Common myeloid progenitor, CD34-positive (primary cell): ENCODE results near the gene AFF1.

Source experiments
- CTCF ChIA-PET: fragments of 350-600 bp; sonication (Branson Sonifier 250); formaldehyde crosslinking; loops from one replicate; lab custom pipeline; 2021; ENCODE audit warnings: antibody characterized with exemption; lab: Charles Lee
- POLR2A ChIA-PET: fragments of 350-600 bp; sonication (Branson Sonifier 250); formaldehyde crosslinking; loops from one replicate; lab custom pipeline; 2021; ENCODE audit warnings: antibody characterized with exemption; lab: Charles Lee
- DNase-seq, 3 donors: peaks; one replicate each; pipeline versions ENCODE4 v3.0.0 to v3.0.0-alpha.2; 2013
- H3K27ac ChIP-seq, 2 experiments: 1 replicate in 1 of 2; 2 replicates in 1 of 2; pipeline ENCODE4 v1.7.0; 2013; ENCODE audit warnings: inconsistent platforms in 2 of 2, low read length in 2 of 2, mild to moderate bottlenecking in 2 of 2, low read depth in 1 of 2, moderate library complexity in 1 of 2; ENCODE audit not compliant: severe bottlenecking in 2 of 2, insufficient read depth in 1 of 2, poor library complexity in 1 of 2
- H3K27me3 ChIP-seq, 5 experiments: replicated peaks in 2 of 5; 1 replicate in 3 of 5; 2 replicates in 2 of 5; pipeline versions ENCODE4 v1.6.1 to v1.7.0; 2013; ENCODE audit warnings: low read length in 4 of 5, mild to moderate bottlenecking in 2 of 5, moderate library complexity in 2 of 5, inconsistent platforms in 1 of 5; ENCODE audit not compliant: insufficient read depth in 5 of 5, control insufficient read depth in 4 of 5
- H3K36me3 ChIP-seq, 4 experiments: 1 replicate in 2 of 4; 2 replicates in 2 of 4; pipeline versions ENCODE4 v1.6.1 to v1.7.0; 2013; ENCODE audit warnings: low read length in 3 of 4, control low read depth in 1 of 4, mild to moderate bottlenecking in 1 of 4; ENCODE audit not compliant: control insufficient read depth in 4 of 4, insufficient read depth in 4 of 4
- H3K4me1 ChIP-seq, 4 experiments: 1 replicate in 3 of 4; 2 replicates in 1 of 4; pipeline versions ENCODE4 v1.6.1 to v1.7.1; 2013; ENCODE audit warnings: low read length in 3 of 4, mild to moderate bottlenecking in 3 of 4, control low read depth in 1 of 4, inconsistent platforms in 1 of 4, moderate library complexity in 1 of 4; ENCODE audit not compliant: control insufficient read depth in 4 of 4, insufficient read depth in 4 of 4; ENCODE audit errors: control extremely low read depth in 1 of 4
- H3K4me3 ChIP-seq, 7 experiments: 1 replicate in 4 of 7; 2 replicates in 3 of 7; pipeline versions ENCODE4 v1.5.1 to v1.7.0; 2013; ENCODE audit warnings: mild to moderate bottlenecking in 7 of 7, low read length in 6 of 7, moderate library complexity in 6 of 7, inconsistent platforms in 2 of 7, low read depth in 2 of 7, control low read depth in 1 of 7; ENCODE audit not compliant: insufficient read depth in 4 of 7, control insufficient read depth in 1 of 7; ENCODE audit errors: extremely low read depth in 1 of 7
- H3K9me3 ChIP-seq, 5 experiments: 1 replicate in 4 of 5; 2 replicates in 1 of 5; pipeline versions ENCODE4 v1.6.1 to v1.7.1; 2013; ENCODE audit warnings: low read length in 4 of 5, mild to moderate bottlenecking in 2 of 5, inconsistent platforms in 1 of 5, low read depth in 1 of 5, moderate library complexity in 1 of 5; ENCODE audit not compliant: control insufficient read depth in 4 of 5, insufficient read depth in 2 of 5; ENCODE audit errors: control extremely low read depth in 1 of 5
- WGBS: methylation state at CpG from one replicate; pipeline ENCODE4 v1.1.5; 2013; ENCODE audit not compliant: insufficient coverage; 5-methylcytosine and 5-hydroxymethylcytosine counted together

The AFF1 gene

GRCh38 chr4:87003266-87003665 is 68.5 kb downstream of the AFF1 start:
- Histone ChIP-seq H3K4me1 (peaks cover 23 to 46% (median 38%) of the 10 kb centered on the region in 4 experiments), H3K36me3 (peaks cover 0 to 2% (median 0%) of the 10 kb centered on the region in 4 experiments), H3K4me3 (no peak overlapping the region), H3K9me3 (no peaks in the 10 kb centered on the region), H3K27me3 (no peaks in the 10 kb centered on the region), H3K27ac (no peak overlapping the region)
- ChIA-PET CTCF (interaction anchor here (1.2 kb wide), 1 partner anchor 43 kb away, joined by 3 read pairs; no protein-coding TSS in a partner anchor), POLR2A (interaction anchor here (0.5 kb wide), 1 partner anchor 34 kb away, joined by 4 read pairs; no protein-coding TSS in a partner anchor)
- DNase-seq: no peak
- 100% methylated on average over 1 of the region's 2 CpGs for WGBS

GRCh38 chr4:87005369-87005689 is 70.5 kb downstream of the AFF1 start:
- POLR2A ChIA-PET: interaction anchor here (1.3 kb wide), 1 partner anchor 63 kb away, joined by 5 read pairs; no protein-coding TSS in a partner anchor
- Histone ChIP-seq H3K9me3 (no peaks in the 10 kb centered on the region), H3K4me3 (peak overlapping the region in 6 of 7 experiments; percentile 90 to 100 (median 98)), H3K4me1 (peaks cover 30 to 46% (median 39%) of the 10 kb centered on the region in 4 experiments), H3K36me3 (peaks cover 0 to 2% (median 0%) of the 10 kb centered on the region in 4 experiments), H3K27me3 (no peaks in the 10 kb centered on the region), H3K27ac (peak overlapping the region in 1 of 2 experiments; percentile 95)
- CTCF ChIA-PET: interaction anchor here (0.5 to 6.3 kb wide), 14 partner anchors 11 to 88 kb away, joined by 3 to 57 read pairs (median 4); partner anchors contain the start of gene AFF1
- 86% methylated on average over 1 of the region's 1 CpG for WGBS
- no peak for DNase-seq

GRCh38 chr4:87005690-87006425 is 71.0 kb downstream of the AFF1 start:
- peak in 2 of 3 donors; percentile 61 to 70 for DNase-seq
- H3K27me3 ChIP-seq: no peaks in the 10 kb centered on the region
- peak overlapping the region in 6 of 7 experiments; percentile 90 to 100 (median 98) for H3K4me3 ChIP-seq
- WGBS: 8% methylated on average over 7 of the region's 16 CpGs
- ChIA-PET POLR2A (interaction anchor here (0.7 to 2.4 kb wide), 15 partner anchors 14 to 214 kb away, joined by 3 to 26 read pairs (median 5); partner anchors contain the start of gene AFF1), CTCF (interaction anchor here (0.5 to 6.3 kb wide), 19 partner anchors 10 to 87 kb away, joined by 3 to 57 read pairs (median 4); partner anchors contain the start of gene AFF1)
- H3K9me3 ChIP-seq: no peaks in the 10 kb centered on the region
- H3K27ac ChIP-seq: peak overlapping the region; percentile 83 to 95
- peaks cover 0 to 2% (median 0%) of the 10 kb centered on the region in 4 experiments for H3K36me3 ChIP-seq
- peaks cover 30 to 51% (median 42%) of the 10 kb centered on the region in 4 experiments for H3K4me1 ChIP-seq

GRCh38 chr4:87006426-87006675 is 71.5 kb downstream of the AFF1 start:
- Histone ChIP-seq H3K36me3 (peaks cover 0 to 2% (median 0%) of the 10 kb centered on the region in 4 experiments), H3K4me1 (peaks cover 30 to 56% (median 46%) of the 10 kb centered on the region in 4 experiments), H3K4me3 (peak overlapping the region; percentile 90 to 100 (median 96)), H3K27ac (peak overlapping the region; percentile 83 to 95), H3K9me3 (no peaks in the 10 kb centered on the region), H3K27me3 (no peaks in the 10 kb centered on the region)
- POLR2A ChIA-PET: interaction anchor here (0.7 to 2.4 kb wide), 15 partner anchors 15 to 213 kb away, joined by 3 to 26 read pairs (median 5); partner anchors contain the start of gene AFF1
- WGBS: 0% methylated on average over 5 of the region's 9 CpGs
- no peak for DNase-seq
- CTCF ChIA-PET: interaction anchor here (0.7 to 6.3 kb wide), 15 partner anchors 15 to 87 kb away, joined by 3 to 57 read pairs (median 4); partner anchors contain the start of gene AFF1

- WGBS: under 1% methylated on average over 73 of the region's 82 CpGs
- CTCF ChIA-PET: interaction anchor here (0.7 to 6.3 kb wide), 16 partner anchors 16 to 87 kb away, joined by 3 to 57 read pairs (median 6); partner anchors contain the start of gene AFF1
- Histone ChIP-seq H3K4me3 (peak overlapping the region; percentile 90 to 100 (median 96)), H3K9me3 (no peaks in the 10 kb centered on the region), H3K36me3 (no peaks in the 10 kb centered on the region), H3K4me1 (peaks cover 34 to 61% (median 52%) of the 10 kb centered on the region in 4 experiments), H3K27me3 (no peaks in the 10 kb centered on the region), H3K27ac (peak overlapping the region; percentile 83 to 95)
- DNase-seq: peak; percentile 95 to 98 (median 98)
- POLR2A ChIA-PET: interaction anchor here (0.6 to 2.4 kb wide), 17 partner anchors 15 to 213 kb away, joined by 3 to 26 read pairs (median 5); partner anchors contain the start of gene AFF1
Measured at GRCh38 chr4:87006676-87007527, 72.1 kb downstream of the AFF1 start.

- 0% methylated on average over 13 of the region's 22 CpGs for WGBS
- peaks cover 41 to 70% (median 56%) of the 10 kb centered on the region in 4 experiments for H3K4me1 ChIP-seq
Measured at GRCh38 chr4:87007528-87008446, 73.0 kb downstream of the AFF1 start.

More at GRCh38 chr4:87007528-87008446, 73.0 kb downstream of the AFF1 start:
- no peaks in the 10 kb centered on the region for H3K9me3 ChIP-seq
- POLR2A ChIA-PET: interaction anchor here (0.5 to 2.4 kb wide), 7 partner anchors 19 to 85 kb away, joined by 3 to 26 read pairs (median 5); partner anchors contain the start of gene AFF1
- DNase-seq: peak in 2 of 3 donors; percentile 34 to 55
- CTCF ChIA-PET: interaction anchor here (0.8 to 6.3 kb wide), 11 partner anchors 14 to 97 kb away, joined by 3 to 57 read pairs (median 14); partner anchors contain the start of gene AFF1
- H3K27ac ChIP-seq: peak overlapping the region; percentile 83 to 95
- H3K36me3 ChIP-seq: no peaks in the 10 kb centered on the region
- peak overlapping the region; percentile 90 to 100 (median 96) for H3K4me3 ChIP-seq
- H3K27me3 ChIP-seq: no peaks in the 10 kb centered on the region
